HepG2 (cell line): ENCODE data around the gene CFAP119. TPM values are rescaled to one million over a fixed set of nuclear protein-coding genes. Genes with fewer than 3 reads are reported as not detected.

Experiments
- ARID5B ChIP-seq: IDR thresholded peaks from 2 replicates; pipeline ENCODE4 v1.4.0; 2020; ENCODE audit warnings: mild to moderate bottlenecking, missing genetic modification reagents
- DBP ChIP-seq: sonication (generic); formaldehyde crosslinking; IDR thresholded peaks from 2 replicates; pipeline ENCODE4 v1.4.0; 2020; ENCODE audit warnings: missing genetic modification reagents; ENCODE audit errors: not compliant biosample characterization
- HES4 ChIP-seq: sonication (generic); formaldehyde crosslinking; IDR thresholded peaks from 2 replicates; pipeline ENCODE4 v1.9.0; 2021; ENCODE audit warnings: mild to moderate bottlenecking, missing genetic modification reagents, borderline replicate concordance
- PAX8 ChIP-seq: sonication (generic); formaldehyde crosslinking; IDR thresholded peaks from 2 replicates; pipeline ENCODE4 v1.8.0; 2022; ENCODE audit warnings: mild to moderate bottlenecking, missing genetic modification reagents, borderline replicate concordance
- POLR2AphosphoS5 ChIP-seq: IDR thresholded peaks from 2 replicates; pipeline ENCODE4 v1.6.1; 2012; ENCODE audit warnings: low read depth, low read length
- SCMH1 ChIP-seq: sonication (generic); formaldehyde crosslinking; IDR thresholded peaks from 2 replicates; pipeline ENCODE4 v1.9.0; 2021; ENCODE audit warnings: missing genetic modification reagents, mild to moderate bottlenecking, borderline replicate concordance
- TFE3 ChIP-seq: IDR thresholded peaks from 2 replicates; pipeline ENCODE4 v1.6.1; 2016
- XRCC5 ChIP-seq: fragments of 200-400 bp; formaldehyde crosslinking; optimal IDR thresholded peaks from 2 replicates; pipeline ENCODE3; 2017; ENCODE audit warnings: mild to moderate bottlenecking, low read length
- ZBTB3 ChIP-seq: sonication (generic); formaldehyde crosslinking; IDR thresholded peaks from 2 replicates; pipeline ENCODE4 v1.4.0; 2020; ENCODE audit warnings: low read depth, mild to moderate bottlenecking, moderate library complexity, missing genetic modification reagents, borderline replicate concordance
- ZHX1 ChIP-seq: sonication (generic); formaldehyde crosslinking; IDR thresholded peaks from 2 replicates; pipeline ENCODE4 v1.8.1; 2022; ENCODE audit warnings: low read depth, mild to moderate bottlenecking, missing genetic modification reagents
- ZNF101 ChIP-seq: sonication (generic); formaldehyde crosslinking; IDR thresholded peaks from 2 replicates; pipeline ENCODE4 v1.4.0; 2020; ENCODE audit warnings: mild to moderate bottlenecking, low read depth, missing genetic modification reagents, borderline replicate concordance
- ZNF329 ChIP-seq: sonication (generic); formaldehyde crosslinking; IDR thresholded peaks from 2 replicates; pipeline ENCODE4 v1.9.0; 2021; ENCODE audit warnings: low read depth, mild to moderate bottlenecking, missing genetic modification reagents
- ZNF367 ChIP-seq: sonication (generic); formaldehyde crosslinking; IDR thresholded peaks from 2 replicates; pipeline ENCODE4 v1.4.0; 2020; ENCODE audit warnings: missing genetic modification reagents, borderline replicate concordance
- ZNF629 ChIP-seq: sonication (generic); formaldehyde crosslinking; conservative IDR thresholded peaks from 2 replicates; pipeline ENCODE4 v1.5.0; 2020; ENCODE audit warnings: missing genetic modification reagents
- ZNF672 ChIP-seq: sonication (generic); formaldehyde crosslinking; IDR thresholded peaks from 2 replicates; pipeline ENCODE4 v1.8.1; 2022; ENCODE audit warnings: missing genetic modification reagents
- ZNF737 ChIP-seq: sonication (generic); formaldehyde crosslinking; IDR thresholded peaks from 2 replicates; pipeline ENCODE4 v1.5.0; 2020; ENCODE audit warnings: missing genetic modification reagents, mild to moderate bottlenecking, borderline replicate concordance
- polyA plus RNA-seq, 8 experiments: library from polyadenylated mRNA; depleted of rRNA in 3 of 8; stranded (reverse) in 7 of 8; unstranded in 1 of 8; fragments of >200 nt; fragmentation: Illumina TruSeq in 4 of 8; extraction: Trizol in 4 of 8; gene quantifications; 2 replicates each; pipeline versions ENCODE4 v1.2.1 to v1.2.3, GENCODE V29; 2011 to 2016; ENCODE audit warnings: low read depth in 4 of 8, missing spikeins in 1 of 8, mixed read lengths in 1 of 8; ENCODE audit not compliant: insufficient read depth in 1 of 8
- total RNA-seq, 5 experiments: library from RNA; depleted of rRNA; stranded (reverse); fragments of >200 nt; fragmentation: Illumina TruSeq; extraction: Trizol; gene quantifications; 2 replicates each; pipeline ENCODE4 v1.2.3, GENCODE V29; 2016; ENCODE audit warnings: low read depth in 1 of 5

The CFAP119 gene
- total and polyA plus RNA-seq, 2 of the 13 experiments (the other 11 are each of a cell fraction or from before 2014, with no cell fraction given): 6.4 TPM

GRCh38 chr16:30805370-30806169 lies 43.7 kb upstream of the CFAP119 start (continued):
- TF ChIP-seq ARID5B (CRISPR knock-in tag) (peak; percentile 75), ZHX1 (peak; percentile 70; the same call in 1 of the 2 replicates), ZNF329 (CRISPR knock-in tag) (peak; percentile 79; the same call in 1 of the 2 replicates), SCMH1 (CRISPR knock-in tag) (no peak), XRCC5 (peak; percentile 95), POLR2AphosphoS5 (peak; percentile 93), ZNF629 (CRISPR knock-in tag) (peak; percentile 55), ZNF737 (CRISPR knock-in tag) (peak; percentile 91), PAX8 (CRISPR knock-in tag) (peak; percentile 98), ZNF672 (no peak; the same call in 1 of the 2 replicates), ZNF367 (CRISPR knock-in tag) (no peak; the same call in none of the 2 replicates), ZNF101 (CRISPR knock-in tag) (0 out of 2 replicates have a peak, but pooled peaks have one; percentile 54), ZBTB3 (peak; percentile 94; the same call in 1 of the 2 replicates), TFE3 (CRISPR knock-in tag) (peak; percentile 82), DBP (CRISPR knock-in tag) (peak; percentile 88), HES4 (CRISPR knock-in tag) (no peak; the same call in 1 of the 2 replicates)
